Stimulated activated CD4-positive, alpha-beta T cell treated with anti-CD3 and anti-CD28 coated beads, TNF-alpha, amount 100 ng/mL, for 24 hours (primary cell): ENCODE results near the gene PLD1.
"Not testable (repeated sequence)": the region's sequence is repeated elsewhere in the genome, so short reads cannot be mapped to it uniquely, and the experiment has no call there.

ENCODE experiments used
- DNase-seq, 3 experiments: peaks; one replicate each; pipeline ENCODE4 v3.0.0-alpha.2; 2020; ENCODE audit warnings: low read depth in 3 of 3

The PLD1 gene

DNA sequence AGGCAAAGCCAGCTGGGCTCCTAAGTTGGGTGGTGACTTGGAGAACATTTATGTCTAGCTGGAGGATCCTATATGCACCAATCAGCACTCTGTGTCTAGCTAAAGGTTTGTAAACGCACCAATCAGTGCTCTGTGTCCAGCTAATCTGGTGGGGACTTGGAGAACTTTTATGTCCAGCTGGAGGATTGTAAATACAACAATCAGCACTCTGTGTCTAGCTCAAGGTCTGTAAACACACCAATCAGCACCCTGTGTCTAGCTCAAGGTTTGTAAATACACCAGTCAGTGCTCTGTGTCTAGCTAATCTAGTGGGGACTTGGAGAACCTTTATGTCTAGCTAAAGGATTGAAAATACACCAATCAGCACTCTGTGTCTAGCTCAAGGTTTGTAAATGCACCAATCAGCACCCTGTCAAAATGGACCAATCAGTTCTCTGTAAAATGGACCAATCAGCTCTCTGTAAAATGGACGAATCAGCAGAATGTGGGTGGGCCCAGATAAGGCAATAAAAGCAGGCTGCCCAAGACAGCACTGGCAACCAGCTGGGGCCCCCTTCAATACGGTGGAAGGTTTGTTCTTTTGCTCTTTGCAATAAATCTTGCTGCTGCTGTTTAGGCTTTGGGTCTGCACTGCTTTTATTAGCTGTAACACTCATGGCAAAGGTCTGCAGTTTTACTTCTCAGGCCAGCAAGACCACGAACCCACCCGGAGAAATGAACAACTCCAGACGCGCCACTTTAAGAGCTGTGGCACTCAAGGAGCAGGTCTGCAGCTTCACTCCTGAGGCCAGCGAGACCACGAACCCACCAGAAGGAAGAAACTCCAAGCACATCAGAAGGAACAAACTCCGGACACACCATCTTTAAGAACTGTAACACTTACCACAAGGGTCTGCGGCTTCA lies 63.7 kb downstream of the PLD1 start:
- not testable (repeated sequence) for DNase-seq

- DNase-seq = no peak
Observed at GRCh38 chr3:171745577-171746319, 64.5 kb downstream of the PLD1 start.

GRCh38 chr3:171744158-171744741 lies 66.0 kb downstream of the PLD1 start:
- DNase-seq = no peak

DNA sequence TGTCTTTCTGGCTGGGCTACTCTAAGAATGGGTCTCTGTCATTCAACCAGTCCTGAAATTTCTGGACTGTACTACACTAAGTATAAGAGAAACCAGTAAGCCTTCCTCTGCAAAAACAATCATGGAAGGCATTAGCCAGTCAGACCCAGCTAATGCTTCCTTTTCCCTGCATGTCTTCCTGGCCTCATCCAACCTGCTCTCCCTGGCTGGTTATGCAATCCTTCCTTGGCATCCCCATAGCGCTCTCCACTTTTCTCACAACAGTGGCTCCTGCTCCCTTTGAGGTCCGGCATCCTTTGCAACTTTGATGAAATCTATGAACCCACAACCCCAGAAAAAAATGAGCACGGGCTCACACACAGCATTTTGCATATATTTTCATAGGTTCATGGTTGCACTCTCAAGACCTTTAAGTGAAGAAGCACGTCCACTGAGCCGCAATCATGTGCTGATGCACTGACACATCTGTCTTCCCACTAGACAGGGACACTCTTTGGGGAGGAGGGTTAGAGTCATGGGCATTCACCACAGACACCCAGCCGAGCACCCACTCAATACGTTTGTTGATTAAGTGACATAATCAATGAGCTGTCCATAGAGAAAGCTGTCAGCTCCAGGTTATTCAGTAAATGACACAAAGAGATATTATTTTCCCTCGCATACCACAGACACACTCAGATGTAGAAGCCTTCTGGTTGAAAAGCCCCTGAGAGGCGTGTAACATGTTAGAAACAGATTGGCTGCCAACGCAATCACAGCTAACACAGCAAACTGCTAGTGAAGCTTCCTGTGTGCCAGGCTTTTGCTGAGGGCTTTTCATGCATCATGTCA lies 66.7 kb downstream of the PLD1 start:
- DNase-seq = no peak

DNA sequence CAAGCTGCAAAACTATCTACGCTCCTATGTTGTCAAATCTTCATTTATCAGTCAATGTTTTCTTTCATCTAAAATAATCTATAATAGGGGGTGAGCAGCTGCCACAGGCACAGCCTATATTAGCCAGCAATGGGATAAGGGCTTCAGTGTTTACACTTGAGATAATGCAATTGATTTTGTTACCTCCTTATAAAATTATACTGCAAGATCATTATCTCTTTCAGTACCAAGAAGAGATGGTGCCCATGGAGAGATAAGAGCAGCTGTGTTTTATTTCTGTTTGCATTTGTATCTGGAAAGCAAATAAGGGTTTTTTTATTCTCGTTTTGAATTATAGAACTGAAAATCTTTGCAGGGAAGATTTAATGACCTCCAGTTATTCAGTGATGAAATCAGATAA lies 68.9 kb downstream of the PLD1 start:
- DNase-seq = no peak

DNA sequence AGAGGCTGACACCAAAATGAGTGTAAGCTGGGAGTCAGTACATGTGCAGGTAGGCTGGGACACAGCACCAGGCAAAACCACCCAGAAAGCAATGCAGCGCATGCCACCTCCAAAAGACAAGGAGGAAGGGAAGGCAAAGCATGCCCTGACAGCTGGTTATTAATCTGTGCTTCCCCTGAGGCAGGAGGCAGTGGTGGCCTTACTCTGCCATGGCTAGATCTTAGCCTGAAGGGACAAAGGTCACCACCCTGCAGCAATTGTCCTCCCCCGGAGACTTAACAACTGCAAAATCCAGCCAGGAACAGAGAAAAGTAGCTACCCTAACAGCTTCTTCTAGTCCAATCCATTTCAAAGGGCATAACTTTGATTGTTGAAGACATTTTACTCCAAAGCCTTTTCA lies 73.7 kb downstream of the PLD1 start:
- no peak for DNase-seq

- DNase-seq = no peak
Observed at GRCh38 chr3:171733561-171733960, 76.7 kb downstream of the PLD1 start.

DNA sequence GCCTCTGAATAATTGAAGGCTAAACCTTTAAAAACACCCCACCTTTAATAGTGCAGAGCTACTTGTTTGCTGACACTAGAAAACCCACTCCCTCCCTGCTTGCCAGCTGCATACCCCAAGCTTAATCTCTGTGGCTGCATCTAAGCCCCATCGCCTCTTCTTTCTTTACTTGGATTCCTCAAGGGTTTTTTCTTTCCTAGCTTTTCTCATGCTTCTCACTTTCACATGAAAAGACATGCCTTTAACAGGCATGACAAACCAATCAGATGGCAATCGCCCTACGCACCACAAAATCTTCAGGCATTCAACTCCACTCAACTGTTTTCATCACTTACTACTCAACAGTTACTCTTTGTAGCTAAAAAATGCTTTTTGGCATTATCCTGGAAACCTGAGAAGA lies 77.5 kb downstream of the PLD1 start:
- DNase-seq = no peak

- no peak for DNase-seq
Observed at GRCh38 chr3:171731691-171732090, 78.6 kb downstream of the PLD1 start.

GRCh38 chr3:171729452-171730334 lies 80.6 kb downstream of the PLD1 start:
- no peak for DNase-seq

GRCh38 chr3:171727288-171727687 lies 83.0 kb downstream of the PLD1 start:
- no peak for DNase-seq

DNA sequence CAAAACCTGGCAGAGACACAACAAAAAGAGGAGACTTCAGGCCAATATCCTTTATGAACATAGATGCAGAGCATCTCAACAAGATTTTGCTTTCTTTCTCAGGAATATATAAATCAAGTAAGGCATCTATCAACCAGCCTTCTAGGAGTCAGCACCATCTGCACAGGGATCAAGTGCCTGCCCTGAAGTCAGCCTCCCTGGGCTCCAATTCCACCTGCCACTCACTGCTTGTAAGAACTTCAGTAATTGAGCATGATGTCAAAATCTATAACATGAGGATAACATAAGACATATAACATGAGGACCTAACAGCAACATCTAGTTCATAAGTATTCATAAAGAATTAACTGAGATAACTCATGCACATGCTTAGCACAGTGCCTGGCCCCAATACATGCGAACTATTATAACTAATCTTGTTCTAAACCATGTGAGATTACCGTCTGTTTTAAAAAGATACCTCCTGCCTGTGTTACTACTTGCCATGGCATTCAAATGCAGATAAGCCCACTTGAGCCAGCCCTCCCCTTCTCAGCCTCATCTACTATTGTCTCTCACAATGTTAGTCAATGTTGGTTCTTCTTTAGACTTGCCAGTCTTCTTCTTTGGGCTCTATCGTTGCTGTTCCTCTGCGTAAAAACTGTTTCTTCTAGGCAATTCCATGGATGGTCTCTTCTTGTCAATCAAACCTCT lies 91.6 kb downstream of the PLD1 start:
- DNase-seq = no peak

- no peak for DNase-seq
Observed at GRCh38 chr3:171715155-171715554, 95.1 kb downstream of the PLD1 start.

GRCh38 chr3:171712171-171712938 lies 97.9 kb downstream of the PLD1 start:
- DNase-seq = no peak

DNA sequence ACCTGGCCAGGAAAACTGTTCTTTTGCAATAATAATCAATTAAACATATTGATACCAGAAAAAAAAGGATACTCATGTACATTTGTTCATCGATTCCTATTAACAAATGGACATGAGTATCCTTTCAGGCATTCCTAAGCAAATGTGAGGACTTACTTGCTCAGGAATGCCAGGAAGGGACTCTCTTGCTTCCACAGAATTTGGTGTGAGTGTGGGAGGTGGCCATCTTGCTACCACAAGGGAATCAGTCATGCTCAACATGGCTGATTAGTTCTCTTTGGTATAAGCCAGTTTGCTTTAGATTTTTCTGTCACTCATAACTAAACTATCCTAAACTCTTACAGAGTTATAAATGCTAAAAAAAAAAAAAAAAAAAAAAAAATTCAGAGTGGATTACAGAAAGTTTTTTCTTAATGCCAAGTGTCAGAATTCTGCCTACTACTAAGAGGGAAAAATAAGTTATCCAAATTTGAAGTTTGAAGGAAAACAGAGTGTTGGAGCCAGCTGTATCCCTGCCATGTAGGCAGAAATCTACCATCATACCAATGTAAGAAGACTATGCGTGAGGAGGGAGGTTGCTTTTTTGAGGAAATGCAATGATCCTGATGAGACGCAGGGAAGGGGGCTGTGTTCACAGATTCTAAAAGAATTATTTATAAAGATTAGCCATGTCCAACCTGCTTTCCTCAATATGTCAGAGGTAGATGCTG lies 98.7 kb downstream of the PLD1 start:
- DNase-seq = no peak

- no peak for DNase-seq
Observed at GRCh38 chr3:171710359-171710758, 99.9 kb downstream of the PLD1 start.

- no peak for DNase-seq
Observed at GRCh38 chr3:171704814-171705213, 105.5 kb downstream of the PLD1 start.

DNA sequence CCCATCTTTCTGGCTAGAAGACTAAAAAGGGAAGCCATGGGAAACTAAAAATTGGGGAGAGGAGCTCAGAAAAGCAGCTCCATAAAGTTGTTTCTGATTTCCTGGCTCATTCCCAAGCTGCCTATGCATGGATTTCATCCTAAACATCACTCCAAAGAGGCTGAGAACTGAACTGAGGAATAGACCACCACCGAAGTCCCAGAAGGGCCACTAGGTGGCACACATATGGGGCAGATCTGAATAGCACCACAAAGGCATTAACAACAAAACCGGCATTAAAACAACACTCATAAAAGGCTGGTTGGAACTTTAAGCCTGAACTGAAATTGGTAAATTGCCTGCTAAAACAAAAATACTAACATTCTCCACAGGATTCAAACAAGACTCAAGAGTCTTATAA lies 106.3 kb downstream of the PLD1 start:
- DNase-seq = peak in 1 of 3 experiments; percentile 13

GRCh38 chr3:171703144-171703543 lies 107.1 kb downstream of the PLD1 start:
- DNase-seq = no peak
